Raji (cell line): ENCODE measurements around the gene NBEA.

ENCODE experiments used
- POLR2A ChIP-seq: IDR thresholded peaks from 2 replicates; pipeline ENCODE4 v1.6.1; 2011; ENCODE audit warnings: low read depth, low read length, control low read depth; ENCODE audit not compliant: insufficient read depth

Gene NBEA

DNA sequence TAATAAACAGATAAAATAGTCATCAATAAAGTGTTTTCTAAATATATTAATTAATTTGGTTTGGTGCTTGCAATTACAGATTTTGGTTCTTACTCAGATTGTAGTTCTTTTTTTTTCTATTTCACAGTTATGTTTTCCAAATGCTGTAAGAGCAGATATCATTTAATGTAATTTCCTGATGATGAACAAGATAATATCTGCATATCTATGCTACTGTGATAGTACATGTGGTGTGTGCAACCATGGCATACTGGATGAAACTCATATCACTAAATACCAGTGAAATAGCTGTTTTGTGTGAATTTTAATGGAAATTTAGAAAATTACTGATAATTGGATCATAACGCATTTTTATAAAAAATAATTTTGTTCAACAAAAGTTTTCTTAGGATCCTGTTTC is 623.2 kb downstream of the NBEA start:
- no peak for TF ChIP-seq POLR2A

DNA sequence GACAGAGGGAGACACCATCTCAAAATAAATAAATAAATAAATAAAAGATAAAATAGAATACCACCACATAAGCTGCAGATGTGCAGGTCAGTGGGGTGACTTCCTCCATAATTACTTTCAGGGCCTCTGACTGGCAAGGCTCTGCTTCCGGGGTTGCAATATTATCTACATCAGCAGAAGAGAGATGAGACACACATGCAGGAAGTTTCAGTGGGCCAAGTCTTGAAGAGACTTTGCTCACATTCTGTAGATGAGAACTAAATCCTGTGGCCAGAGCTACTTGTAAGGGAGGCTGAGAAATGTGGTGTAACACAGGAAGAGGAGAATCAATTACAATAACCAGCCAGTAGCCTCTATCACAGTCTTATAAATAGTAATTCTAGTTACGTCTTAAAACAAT is 624.3 kb downstream of the NBEA start:
- TF ChIP-seq POLR2A: no peak

DNA sequence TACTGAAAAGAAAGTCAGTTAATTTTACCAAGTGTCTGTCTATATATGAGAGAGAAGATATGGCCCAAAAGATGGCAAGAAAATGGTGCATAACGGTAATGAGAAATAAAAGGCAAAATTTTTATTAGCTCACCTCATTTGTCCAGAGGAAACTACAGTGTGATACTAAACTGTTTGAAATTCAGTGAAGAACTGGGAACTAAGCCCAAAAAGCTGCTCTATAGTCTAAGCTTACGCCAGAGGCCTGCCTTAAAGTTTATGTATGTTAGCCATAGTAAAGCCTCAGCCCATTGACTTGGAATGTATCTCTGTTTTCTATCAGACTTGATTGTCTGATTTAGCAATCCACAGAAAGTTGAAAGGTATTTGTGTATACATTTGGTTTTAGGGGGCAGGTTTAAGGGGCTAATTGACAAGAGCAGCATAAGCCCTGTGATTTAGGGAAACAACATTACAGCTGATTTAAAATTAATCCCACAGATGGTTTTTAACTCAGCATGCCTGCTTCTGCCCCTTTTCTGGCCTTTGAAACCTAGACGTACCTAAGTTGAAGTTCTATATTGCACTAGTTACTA is 625.4 kb downstream of the NBEA start:
- no peak for TF ChIP-seq POLR2A

DNA sequence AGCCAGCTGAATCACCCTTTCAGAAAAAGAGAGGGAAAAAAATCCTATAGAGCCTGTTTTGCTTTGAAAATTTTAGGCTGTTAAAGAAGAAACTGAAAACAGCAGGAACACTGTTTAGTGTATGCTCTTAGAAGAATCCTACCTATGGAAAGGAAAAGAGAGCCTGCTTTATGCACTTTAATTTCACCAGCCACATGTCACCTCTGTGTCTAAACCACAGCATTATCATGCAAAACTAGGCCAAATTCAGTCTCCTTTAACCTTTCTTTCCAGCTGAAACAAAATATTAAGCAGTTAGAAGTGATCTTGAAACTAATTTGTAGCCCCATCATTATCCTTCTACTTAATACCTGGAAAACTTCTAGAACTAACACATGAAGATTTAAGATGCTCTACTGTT is 631.6 kb downstream of the NBEA start:
- TF ChIP-seq POLR2A: no peak

DNA sequence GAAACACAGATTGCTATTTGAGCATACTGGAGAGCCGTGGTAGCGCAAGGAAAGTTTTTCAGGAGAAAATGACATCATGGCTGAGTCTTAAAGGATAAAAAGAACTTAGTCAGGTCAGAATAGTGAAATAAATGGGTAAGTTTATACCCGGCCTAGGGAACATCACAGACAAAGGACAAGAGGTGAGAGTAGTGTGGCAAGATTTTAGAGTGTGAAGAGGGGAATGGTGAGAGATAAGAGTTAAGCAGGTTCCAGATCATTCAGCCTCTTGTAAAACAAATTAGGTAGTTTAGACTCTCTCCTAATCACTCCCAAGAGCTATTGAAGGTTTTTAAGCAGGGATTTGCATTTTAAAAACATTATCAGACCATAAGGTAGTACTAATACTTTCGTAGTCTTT is 650.4 kb downstream of the NBEA start:
- TF ChIP-seq POLR2A: no peak

DNA sequence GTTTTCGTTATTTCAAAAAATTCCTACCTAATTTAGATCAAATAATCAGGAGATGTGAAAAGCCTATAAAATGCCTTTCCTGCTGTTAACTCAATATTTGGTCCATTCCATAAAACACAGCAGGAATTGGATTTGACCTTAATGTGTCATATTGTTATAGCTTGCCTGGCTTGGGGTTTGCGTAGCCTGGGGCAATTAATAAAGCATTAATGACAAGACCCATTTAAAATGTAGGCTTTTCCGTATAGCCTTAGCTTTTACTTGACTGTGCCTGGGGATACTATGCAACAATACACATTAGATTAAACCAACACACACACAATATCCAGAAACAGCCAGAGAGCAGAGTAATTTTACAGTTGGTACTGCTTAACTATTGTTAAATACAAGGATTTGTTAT is 651.6 kb downstream of the NBEA start:
- no peak for TF ChIP-seq POLR2A

DNA sequence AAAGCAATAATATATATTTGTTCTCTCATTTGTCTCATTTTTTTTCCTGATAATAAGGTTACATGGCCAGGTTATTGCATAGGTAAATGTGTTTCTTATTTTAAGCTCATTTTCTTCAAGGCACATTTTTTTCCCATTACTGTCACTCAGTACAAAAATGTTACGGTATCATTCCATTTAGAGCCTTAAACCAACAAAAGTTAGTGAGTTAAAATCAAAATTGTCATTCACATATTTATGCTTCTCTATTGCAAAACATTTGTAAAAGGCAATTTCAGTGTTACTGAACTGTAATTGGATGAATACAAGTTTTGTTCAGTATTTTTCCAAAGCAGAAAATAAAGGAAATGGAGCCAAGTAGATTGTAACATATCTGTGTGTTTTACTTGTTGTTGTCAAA is 652.0 kb downstream of the NBEA start:
- TF ChIP-seq POLR2A: no peak

DNA sequence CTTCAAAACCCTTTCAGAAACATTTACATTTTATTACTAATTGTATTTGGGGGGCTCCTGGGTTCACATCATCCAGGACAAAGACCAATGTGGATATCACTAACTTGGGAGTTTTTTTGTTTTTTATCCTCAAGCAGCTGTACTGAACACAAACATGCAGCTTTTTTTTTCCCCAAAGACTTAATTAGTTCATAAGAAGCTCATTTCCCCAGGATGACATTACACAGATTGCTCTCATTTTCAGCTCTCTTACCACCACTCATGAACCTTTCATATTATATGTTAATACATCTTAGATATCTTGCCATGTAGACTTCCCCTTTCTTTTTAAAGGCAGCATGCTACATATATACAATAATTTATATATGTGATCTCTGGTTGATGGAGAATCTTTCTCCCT is 653.1 kb downstream of the NBEA start:
- no peak for TF ChIP-seq POLR2A

DNA sequence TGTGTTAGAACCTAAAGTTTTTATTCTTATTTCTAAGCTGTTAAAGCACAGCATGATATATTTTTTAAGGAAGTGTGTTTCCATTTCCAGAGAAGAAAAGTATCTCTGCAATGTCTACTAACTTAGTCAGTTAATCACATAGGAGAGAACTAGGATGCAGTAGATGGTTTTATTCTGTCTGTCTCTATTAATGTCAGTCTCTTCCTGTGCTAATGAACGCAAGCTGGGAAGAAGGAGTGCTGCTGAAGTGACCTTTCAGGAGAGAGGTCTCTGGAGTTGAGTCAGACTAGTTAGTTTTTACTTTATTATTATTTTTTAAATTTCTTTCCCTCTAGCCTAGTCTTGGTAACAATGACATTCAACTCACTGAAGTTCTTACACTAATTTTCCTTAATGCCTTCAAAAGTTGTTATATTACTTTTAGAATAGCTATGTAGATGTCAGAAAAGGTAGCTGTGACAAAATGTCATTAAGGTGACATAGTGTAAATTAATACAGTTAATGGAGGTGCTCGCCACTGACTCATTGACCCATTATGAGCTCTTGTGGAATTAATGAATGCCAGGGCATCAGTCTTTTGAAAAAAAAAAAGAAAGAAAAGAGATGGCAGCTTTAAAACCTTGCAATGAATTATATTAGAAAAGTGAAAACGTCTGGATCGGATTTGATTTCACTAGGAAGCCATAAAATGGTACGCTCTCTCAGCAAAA is 654.4 kb downstream of the NBEA start:
- TF ChIP-seq POLR2A: no peak

DNA sequence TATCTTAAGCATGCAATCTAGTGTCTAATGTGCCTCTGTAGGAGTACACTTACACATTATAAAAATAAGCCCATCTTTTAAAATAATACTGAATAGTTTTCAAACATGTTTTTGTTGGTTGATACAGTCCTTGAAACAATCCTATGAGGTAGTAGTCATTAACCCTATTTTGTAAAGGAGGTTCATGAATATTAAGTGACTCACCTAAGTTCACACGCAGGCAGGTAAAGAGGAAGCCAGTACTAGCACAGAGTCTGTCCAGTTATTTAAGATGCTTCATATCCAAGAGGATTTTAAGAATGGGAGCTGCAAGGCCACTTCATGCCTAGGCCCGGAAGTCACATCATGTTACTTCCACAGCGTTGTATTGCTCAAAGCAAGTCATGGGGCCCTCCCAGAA is 655.4 kb downstream of the NBEA start:
- no peak for TF ChIP-seq POLR2A

DNA sequence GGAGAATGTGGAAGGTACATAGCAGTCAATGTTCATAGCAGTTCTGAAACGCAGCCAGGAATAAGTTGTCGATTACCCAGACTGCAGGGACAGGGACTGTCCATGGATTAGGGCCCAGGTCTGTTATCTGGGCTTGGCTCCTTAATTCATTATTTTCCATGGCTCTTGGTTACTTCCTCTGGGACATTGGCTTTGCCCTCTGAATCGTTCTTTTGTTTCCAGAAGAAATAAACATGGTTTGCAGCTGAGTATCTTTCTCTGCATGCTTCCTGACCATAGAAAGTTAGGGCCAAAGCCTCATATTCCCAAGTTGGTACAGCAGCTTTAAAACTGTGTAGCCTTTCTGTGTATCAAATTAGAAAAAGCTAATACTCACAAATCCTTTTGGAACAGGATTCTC is 656.2 kb downstream of the NBEA start:
- TF ChIP-seq POLR2A: no peak

DNA sequence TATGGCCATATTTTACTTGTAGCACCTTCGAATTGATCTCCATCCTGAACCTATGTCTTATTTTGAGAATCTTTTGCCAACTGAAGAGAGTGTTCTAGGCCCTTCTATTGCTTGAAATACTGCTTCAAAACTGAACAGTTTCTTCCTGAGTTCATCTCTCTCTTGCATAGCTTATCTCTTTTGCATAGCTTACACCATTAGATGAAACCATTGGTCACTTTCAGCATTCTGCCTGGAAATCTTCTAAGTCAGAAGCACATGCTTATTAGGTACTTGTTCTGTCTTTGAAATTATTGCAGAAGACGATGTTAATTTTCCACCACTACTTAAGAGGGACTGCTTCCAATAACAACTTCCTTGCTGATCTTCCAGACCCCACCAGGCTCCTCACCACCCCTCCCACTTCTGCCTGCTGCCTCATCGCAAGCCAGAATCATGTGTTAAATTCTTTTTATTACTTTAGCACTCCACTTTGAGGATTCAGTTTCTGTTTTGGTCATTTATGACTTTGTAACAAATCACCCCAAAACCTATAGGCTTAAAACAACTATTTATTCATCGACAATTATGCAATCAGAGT is 656.8 kb downstream of the NBEA start:
- TF ChIP-seq POLR2A: no peak

DNA sequence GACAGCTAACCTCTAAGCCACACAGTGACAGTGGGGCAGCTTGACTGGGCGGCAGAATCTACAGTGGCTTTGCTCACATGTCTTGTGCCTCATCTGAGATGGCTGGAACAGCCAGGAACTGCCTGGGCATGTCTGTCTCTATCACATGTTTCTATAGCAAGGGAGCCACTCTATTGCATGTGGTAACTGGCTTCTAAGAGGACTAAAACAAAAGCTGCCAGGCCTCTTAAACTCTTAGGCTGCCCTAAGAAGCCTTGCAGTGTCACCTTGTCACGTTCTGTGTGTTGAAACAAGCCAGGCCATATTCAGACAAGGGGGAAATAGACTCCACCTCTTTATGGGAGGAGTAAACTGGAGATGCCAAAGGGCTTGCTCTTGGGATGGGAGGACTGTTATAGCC is 657.3 kb downstream of the NBEA start:
- TF ChIP-seq POLR2A: no peak

DNA sequence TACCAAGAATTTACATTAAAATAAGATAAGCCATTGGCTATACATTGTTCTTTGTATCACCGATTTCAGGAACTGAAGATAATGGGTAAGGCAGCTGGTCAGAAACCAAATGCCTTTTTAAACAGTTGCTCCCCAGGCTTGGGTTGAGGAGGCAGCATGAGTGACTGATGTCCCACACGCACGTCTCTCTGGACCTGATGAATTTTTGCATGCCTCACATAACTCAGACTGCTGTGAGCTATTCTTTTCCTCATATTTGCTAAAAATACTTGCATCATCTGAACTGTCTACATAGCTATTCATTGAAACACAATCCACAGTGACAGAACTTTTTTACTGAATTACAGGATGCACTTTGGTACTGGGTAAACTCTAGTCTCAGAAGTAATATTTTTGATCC is 658.1 kb downstream of the NBEA start:
- TF ChIP-seq POLR2A: no peak

DNA sequence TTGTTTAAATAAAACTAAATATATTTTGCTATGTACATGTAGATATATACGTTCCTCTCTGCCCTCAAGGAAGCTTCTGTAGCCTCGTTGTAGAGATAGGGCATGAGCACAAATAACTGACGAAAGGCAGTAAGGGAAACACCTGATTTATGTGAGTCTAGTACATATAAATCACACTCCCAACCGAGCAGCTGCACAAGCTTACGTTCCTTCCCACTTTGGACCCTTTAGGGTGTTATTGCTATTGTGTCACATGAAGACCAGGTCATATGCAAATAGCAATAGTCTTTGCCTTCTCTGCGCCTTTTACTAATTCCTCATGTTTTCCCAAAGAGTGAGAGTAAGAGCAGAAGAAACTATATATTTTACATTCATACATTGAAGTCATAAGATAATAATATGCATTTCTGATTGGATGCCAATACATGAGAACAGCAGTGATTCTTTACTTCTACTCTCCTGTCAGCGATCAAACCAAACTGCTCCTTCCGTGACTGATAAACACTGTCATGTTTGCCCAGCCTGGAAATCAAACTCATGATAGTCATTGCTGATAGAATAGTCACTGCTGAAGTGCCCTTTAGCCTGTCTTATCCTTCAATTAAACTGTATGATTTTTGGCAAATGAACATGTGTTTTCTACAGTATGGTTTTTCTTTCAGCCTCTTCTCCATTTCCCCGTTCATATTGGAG is 661.7 kb downstream of the NBEA start:
- TF ChIP-seq POLR2A: no peak

DNA sequence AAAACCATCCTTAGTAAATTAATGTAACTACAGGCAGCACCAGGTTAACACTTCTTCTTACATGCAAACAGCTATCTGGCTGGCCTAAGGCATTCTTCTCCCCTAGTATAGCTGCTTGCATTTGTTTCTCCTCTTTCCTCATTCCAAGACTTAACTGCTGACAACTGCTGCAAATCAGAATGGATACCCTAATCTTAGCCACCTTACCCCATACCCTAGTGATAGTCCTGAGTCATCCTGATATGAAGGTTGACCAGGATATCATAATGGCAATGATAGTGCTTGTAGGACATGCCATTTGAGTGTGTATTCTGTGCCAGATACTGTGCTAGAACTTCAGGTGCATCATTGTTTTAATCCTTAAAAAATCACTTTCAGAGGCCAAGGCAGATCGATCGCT is 672.6 kb downstream of the NBEA start:
- TF ChIP-seq POLR2A: no peak
